Measurements from ENCODE around the gene WDPCP. TPM values are rescaled to one million over a fixed set of nuclear protein-coding genes. Genes with fewer than 3 reads are reported as not detected.
"Not testable (repeated sequence)": the region's sequence is repeated elsewhere in the genome, so short reads cannot be mapped to it uniquely, and the experiment has no call there.

WDPCP gene
- total and polyA plus RNA-seq, 9 donors = 5.5 to 11.7 (median 7.6) TPM

DNA sequence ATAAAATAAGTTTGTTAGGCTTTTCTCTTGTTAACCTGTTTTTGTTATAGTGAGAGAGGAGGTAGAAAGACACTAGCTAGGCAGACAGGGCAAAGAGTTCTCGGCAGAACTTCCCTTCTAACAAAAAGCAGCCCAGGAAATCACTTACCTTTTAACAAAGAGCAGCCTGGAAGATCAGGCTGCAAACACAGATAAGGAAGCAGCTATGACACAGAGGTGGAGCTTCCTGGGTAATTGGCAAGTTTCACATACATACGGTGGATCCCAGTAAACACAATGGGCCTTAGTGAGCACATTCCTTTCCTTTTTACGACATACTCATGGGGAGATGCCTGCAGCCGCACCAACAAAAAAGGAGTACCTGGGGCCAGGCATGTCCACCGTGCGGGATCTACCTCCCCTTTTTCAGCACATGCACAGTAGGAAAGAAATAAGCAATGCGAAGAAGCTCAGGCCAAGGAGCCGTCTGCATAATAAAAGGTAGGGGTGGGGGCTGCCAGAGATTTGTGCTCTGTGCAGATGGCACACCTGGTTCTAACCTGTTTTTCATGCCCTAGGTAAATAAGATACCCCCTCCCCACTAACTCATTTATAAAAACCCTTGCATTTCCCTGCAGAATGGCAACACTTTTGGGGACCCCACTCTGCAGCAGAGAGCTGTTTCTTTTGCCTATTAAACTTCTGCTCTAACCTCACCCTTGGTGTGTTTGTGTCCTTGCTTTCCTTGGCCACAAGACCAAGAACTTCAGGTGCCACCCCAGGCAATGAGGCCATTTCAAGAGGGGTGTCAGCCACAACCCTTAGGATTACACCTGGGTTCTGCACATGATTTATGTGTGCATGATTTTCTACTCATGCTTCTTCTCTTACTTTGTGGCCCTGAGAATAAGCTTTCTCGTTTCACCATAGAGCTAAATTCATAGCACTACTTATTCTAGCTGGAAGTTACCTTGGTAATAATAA, 27.0 kb upstream of the WDPCP start:
- Histone ChIP-seq H3K9me3 (replicated peaks; ENCODE audit: control insufficient read depth, low read depth, low read length) (no peaks in the 10 kb centered on the region), H3K4me3 (ENCODE audit: low read length) (no peak overlapping the region), H3K36me3 (ENCODE audit: control insufficient read depth, insufficient read depth, low read length) (no peaks in the 10 kb centered on the region), H3K27ac (ENCODE audit: low read length) (no peak overlapping the region), H3K27me3 (ENCODE audit: control insufficient read depth, insufficient read depth, low read length) (no peaks in the 10 kb centered on the region), H3K4me1 (ENCODE audit: control insufficient read depth, insufficient read depth, low read length) (no peaks in the 10 kb centered on the region)
- WGBS (ENCODE audit: insufficient coverage) = 36% methylated on average over 5 of the region's 9 CpGs
- no peak for DNase-seq

DNA sequence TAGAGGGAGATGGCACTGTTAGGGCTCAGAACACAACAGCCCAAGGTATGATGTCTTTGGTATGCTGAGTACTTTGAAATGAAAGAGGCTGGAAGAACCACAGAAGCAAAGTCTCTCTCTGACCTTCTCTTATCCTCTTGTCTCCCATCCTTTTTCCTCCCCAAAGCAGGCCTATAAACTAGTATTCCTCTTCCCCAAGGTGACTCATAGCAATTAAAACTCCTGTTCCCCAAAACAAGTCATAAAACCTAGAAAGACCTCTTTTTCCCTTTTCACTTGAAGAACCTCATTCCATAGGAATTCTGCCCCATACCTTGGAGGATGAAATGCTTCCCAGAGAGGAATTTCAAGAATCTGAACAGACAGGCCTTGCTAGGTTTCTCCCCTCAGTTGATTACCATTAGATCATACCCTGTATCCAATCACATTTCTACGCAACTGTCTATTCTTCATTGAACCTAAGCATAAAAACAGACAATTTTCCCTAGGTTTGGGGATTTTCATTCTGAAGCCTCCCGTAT, 26.2 kb upstream of the WDPCP start:
- H3K4me3 ChIP-seq (ENCODE audit: low read length) = no peak overlapping the region
- no peaks in the 10 kb centered on the region for H3K4me1 ChIP-seq (ENCODE audit: control insufficient read depth, insufficient read depth, low read length)
- H3K36me3 ChIP-seq (ENCODE audit: control insufficient read depth, insufficient read depth, low read length) = no peaks in the 10 kb centered on the region
- no peaks in the 10 kb centered on the region for H3K9me3 ChIP-seq (replicated peaks; ENCODE audit: control insufficient read depth, low read depth, low read length)
- no peak for DNase-seq
- H3K27me3 ChIP-seq (ENCODE audit: control insufficient read depth, insufficient read depth, low read length) = no peaks in the 10 kb centered on the region
- no CpG with 5 or more reads among the region's 2 CpGs for WGBS (ENCODE audit: insufficient coverage)
- H3K27ac ChIP-seq (ENCODE audit: low read length) = no peak overlapping the region

DNA sequence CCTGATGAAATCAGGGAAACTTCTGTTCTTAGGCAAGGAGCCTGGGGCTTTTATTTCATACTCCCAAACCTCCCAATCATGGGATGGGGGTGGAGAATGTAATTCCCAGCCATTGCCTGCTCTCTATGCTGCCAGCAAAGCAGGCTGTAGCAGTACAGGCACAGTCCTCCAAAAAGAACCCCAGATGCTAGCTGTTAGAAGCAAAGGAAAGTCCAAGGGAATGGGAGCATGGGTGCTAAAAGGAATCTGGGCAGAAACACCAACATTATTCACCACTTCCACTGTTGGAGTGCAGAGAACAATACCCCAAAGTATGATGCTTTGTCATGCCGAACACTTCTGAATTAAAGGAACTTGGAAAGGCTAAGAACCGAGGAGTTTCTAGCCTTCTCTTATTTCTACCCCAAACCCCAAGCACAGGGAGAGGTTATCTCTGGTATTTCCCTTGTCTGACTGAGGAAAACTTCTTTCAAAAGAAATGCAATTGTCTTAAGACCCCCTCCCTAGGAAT, 25.2 kb upstream of the WDPCP start:
- H3K27me3 ChIP-seq (ENCODE audit: control insufficient read depth, insufficient read depth, low read length) = no peaks in the 10 kb centered on the region
- H3K9me3 ChIP-seq (replicated peaks; ENCODE audit: control insufficient read depth, low read depth, low read length) = no peaks in the 10 kb centered on the region
- H3K36me3 ChIP-seq (ENCODE audit: control insufficient read depth, insufficient read depth, low read length) = no peaks in the 10 kb centered on the region
- DNase-seq = no peak
- H3K4me3 ChIP-seq (ENCODE audit: low read length) = no peak overlapping the region
- no peaks in the 10 kb centered on the region for H3K4me1 ChIP-seq (ENCODE audit: control insufficient read depth, insufficient read depth, low read length)
- no peak overlapping the region for H3K27ac ChIP-seq (ENCODE audit: low read length)
- no CpG with 5 or more reads among the region's 2 CpGs for WGBS (ENCODE audit: insufficient coverage)

DNA sequence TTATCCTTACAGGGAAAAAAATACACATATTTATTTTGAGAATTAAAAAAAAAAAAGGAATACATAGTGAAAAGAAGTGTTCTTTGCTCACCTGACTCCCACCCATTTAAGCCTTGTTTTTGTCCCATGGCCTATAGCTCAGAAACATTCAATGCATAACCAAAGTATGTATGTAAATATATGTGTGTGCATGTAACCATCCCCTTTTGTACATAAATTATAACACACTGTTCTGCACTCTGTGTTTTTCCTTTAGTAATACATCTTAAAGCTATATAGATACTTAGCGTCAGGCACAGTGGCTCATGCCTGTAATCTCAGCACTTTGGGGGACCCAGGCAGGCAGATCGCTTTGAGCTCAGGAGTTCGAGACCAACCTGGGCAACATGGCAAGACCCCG, 22.2 kb upstream of the WDPCP start:
- Histone ChIP-seq H3K9me3 (replicated peaks; ENCODE audit: control insufficient read depth, low read depth, low read length) (no peaks in the 10 kb centered on the region), H3K27ac (ENCODE audit: low read length) (no peak overlapping the region), H3K27me3 (ENCODE audit: control insufficient read depth, insufficient read depth, low read length) (no peaks in the 10 kb centered on the region), H3K36me3 (ENCODE audit: control insufficient read depth, insufficient read depth, low read length) (peaks cover 12% of the 10 kb centered on the region), H3K4me3 (ENCODE audit: low read length) (no peak overlapping the region), H3K4me1 (ENCODE audit: control insufficient read depth, insufficient read depth, low read length) (no peaks in the 10 kb centered on the region)
- WGBS (ENCODE audit: insufficient coverage) = 100% methylated on average over 1 of the region's 4 CpGs
- DNase-seq = no peak

DNA sequence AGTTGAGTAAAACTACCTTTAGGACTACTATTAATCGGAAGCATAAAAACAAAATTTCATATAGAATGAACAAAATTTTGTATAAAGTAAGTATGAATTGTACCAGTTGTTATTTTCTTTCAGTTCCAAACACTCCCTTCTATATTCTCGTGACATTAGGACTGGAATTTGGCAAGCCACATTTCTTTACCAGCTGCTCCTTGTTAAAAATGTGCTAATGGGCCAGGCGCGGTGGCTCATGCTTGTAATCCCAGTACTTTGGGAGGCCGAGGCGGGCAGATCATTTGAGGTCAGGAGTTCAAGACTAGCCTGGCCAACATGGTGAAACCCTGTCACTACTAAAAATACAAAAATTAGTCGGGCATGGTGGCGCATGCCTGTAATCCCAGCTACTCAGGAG, 20.6 kb upstream of the WDPCP start:
- WGBS (ENCODE audit: insufficient coverage) = 100% methylated on average over 2 of the region's 8 CpGs
- peaks cover 23% of the 10 kb centered on the region for H3K36me3 ChIP-seq (ENCODE audit: control insufficient read depth, insufficient read depth, low read length)
- H3K27me3 ChIP-seq (ENCODE audit: control insufficient read depth, insufficient read depth, low read length); H3K9me3 ChIP-seq (replicated peaks; ENCODE audit: control insufficient read depth, low read depth, low read length); H3K4me1 ChIP-seq (ENCODE audit: control insufficient read depth, insufficient read depth, low read length); H3K4me3 ChIP-seq (ENCODE audit: low read length); H3K27ac ChIP-seq (ENCODE audit: low read length): not testable (repeated sequence)
- DNase-seq = peak; percentile 14

DNA sequence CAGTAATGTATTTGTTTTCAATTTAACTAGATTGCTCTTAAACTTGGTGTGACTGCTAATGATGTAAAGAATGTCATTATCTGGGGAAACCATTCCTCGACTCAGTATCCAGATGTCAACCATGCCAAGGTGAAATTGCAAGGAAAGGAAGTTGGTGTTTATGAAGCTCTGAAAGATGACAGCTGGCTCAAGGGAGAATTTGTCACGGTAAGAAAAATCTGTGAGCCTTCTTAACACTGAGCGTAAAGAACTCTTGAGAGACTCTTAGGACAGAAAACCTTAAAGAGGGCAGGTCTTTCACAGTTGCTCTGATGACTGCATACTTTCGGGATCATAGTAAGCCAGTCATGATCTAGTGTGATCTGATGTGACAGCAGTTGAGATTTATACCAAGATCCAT, 16.4 kb upstream of the WDPCP start:
- no peaks in the 10 kb centered on the region for H3K4me1 ChIP-seq (ENCODE audit: control insufficient read depth, insufficient read depth, low read length)
- no peaks in the 10 kb centered on the region for H3K9me3 ChIP-seq (replicated peaks; ENCODE audit: control insufficient read depth, low read depth, low read length)
- WGBS (ENCODE audit: insufficient coverage) = 88% methylated on average over 2 of the region's 4 CpGs
- H3K4me3 ChIP-seq (ENCODE audit: low read length) = no peak overlapping the region
- no peaks in the 10 kb centered on the region for H3K27me3 ChIP-seq (ENCODE audit: control insufficient read depth, insufficient read depth, low read length)
- no peak overlapping the region for H3K27ac ChIP-seq (ENCODE audit: low read length)
- H3K36me3 ChIP-seq (ENCODE audit: control insufficient read depth, insufficient read depth, low read length) = peaks cover 33% of the 10 kb centered on the region
- DNase-seq = no peak

DNA sequence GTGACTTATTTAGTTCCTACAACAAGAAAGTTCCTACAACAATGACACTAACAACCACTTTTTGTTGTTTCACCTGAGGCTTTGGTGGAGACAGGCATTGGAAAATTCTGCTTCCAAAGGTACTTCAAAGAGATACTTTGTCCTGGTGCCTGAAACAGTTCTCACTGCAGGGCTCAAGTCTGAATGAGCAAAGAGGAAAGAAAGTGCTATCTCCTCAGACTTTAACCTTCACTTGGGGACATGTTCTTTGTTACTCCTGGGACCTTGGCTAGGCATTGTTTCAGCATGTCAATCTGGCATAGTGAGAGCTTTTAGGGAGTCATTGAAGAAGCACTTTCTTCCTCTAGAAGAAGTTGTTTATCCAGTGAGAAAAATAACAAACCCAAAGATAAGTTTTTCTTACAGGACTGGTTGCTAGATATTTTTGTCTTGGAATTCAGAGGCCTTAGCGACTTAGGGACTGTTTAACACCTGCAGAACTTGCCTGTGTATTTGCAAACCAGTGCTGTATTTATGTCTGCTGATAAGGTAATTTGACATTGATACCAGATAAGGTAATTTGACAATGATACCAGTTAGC, 12.7 kb upstream of the WDPCP start:
- Histone ChIP-seq H3K4me1 (ENCODE audit: control insufficient read depth, insufficient read depth, low read length) (no peaks in the 10 kb centered on the region), H3K9me3 (replicated peaks; ENCODE audit: control insufficient read depth, low read depth, low read length) (no peaks in the 10 kb centered on the region), H3K27me3 (ENCODE audit: control insufficient read depth, insufficient read depth, low read length) (no peaks in the 10 kb centered on the region), H3K36me3 (ENCODE audit: control insufficient read depth, insufficient read depth, low read length) (peaks cover 34% of the 10 kb centered on the region), H3K4me3 (ENCODE audit: low read length) (no peak overlapping the region), H3K27ac (ENCODE audit: low read length) (no peak overlapping the region)
- WGBS (ENCODE audit: insufficient coverage) = 88% methylated on average over 1 of the region's 1 CpG
- no peak for DNase-seq

DNA sequence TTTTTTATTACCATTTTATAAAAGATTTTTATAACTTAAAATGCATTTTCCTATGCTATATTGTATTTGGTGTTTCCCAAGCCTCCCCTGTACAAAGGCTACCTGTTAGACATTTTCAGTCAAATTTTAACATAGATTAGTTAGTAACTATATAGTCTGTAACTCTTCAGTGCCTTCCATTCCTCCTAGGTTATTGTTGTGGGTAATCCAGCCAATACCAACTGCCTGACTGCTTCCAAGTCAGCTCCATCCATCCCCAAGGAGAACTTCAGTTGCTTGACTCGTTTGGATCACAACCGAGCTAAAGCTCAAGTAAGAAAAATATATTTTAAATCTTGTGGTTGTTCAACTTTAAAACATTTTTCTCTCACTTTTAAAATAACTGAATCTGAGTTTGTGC, 10.7 kb upstream of the WDPCP start:
- Histone ChIP-seq H3K4me3 (ENCODE audit: low read length) (no peak overlapping the region), H3K4me1 (ENCODE audit: control insufficient read depth, insufficient read depth, low read length) (no peaks in the 10 kb centered on the region), H3K9me3 (replicated peaks; ENCODE audit: control insufficient read depth, low read depth, low read length) (no peaks in the 10 kb centered on the region), H3K27me3 (ENCODE audit: control insufficient read depth, insufficient read depth, low read length) (no peaks in the 10 kb centered on the region), H3K27ac (ENCODE audit: low read length) (no peak overlapping the region), H3K36me3 (ENCODE audit: control insufficient read depth, insufficient read depth, low read length) (peaks cover 21% of the 10 kb centered on the region)
- DNase-seq = no peak
- no CpG with 5 or more reads among the region's 2 CpGs for WGBS (ENCODE audit: insufficient coverage)

DNA sequence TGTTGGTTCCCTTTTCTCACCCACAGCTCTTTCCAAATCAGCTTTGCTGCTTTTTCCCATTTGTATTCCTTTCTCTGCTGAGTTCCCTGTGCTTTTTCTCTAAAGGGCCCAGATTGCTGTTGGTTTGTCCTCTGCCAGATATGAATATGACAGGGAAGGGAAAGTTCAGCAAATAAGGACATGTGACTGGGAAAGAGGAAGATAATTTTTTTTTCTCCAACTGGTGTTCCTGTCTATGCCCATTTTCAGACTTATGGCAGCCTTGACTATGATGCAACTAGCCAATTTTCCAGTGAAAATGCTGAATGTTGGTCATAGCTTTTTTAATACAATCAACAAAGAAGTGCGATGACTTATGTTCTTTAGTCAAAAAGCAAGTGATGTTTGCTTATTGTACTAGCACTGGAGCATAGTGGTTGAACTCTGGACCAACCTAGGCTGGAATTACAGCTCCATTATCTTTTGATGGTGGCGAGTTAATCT, 8.2 kb upstream of the WDPCP start:
- no CpG with 5 or more reads among the region's 2 CpGs for WGBS (ENCODE audit: insufficient coverage)
- Histone ChIP-seq H3K4me1 (ENCODE audit: control insufficient read depth, insufficient read depth, low read length) (no peaks in the 10 kb centered on the region), H3K27ac (ENCODE audit: low read length) (no peak overlapping the region), H3K36me3 (ENCODE audit: control insufficient read depth, insufficient read depth, low read length) (peaks cover 22% of the 10 kb centered on the region), H3K4me3 (ENCODE audit: low read length) (no peak overlapping the region), H3K9me3 (replicated peaks; ENCODE audit: control insufficient read depth, low read depth, low read length) (no peaks in the 10 kb centered on the region), H3K27me3 (ENCODE audit: control insufficient read depth, insufficient read depth, low read length) (no peaks in the 10 kb centered on the region)
- DNase-seq = peak; percentile 47

DNA sequence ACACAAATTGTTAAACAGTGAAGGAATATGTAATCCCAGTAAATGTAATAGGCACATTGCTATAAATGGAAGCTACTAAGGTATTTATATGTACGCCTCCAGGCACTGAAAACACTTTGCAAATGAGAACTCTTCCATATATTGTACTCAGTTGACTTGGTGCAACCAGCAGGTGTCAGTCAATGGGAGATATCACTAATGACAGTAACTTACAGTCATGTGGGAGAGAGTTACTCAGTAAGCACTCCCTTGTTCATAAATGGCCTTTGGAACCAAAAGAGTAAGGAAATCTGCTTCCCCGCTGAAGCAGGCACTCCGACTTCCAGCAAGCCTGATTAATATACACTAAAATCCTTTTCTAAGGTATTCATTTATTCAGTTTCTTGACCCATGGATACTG, 6.4 kb upstream of the WDPCP start:
- no peaks in the 10 kb centered on the region for H3K9me3 ChIP-seq (replicated peaks; ENCODE audit: control insufficient read depth, low read depth, low read length)
- no CpG with 5 or more reads among the region's 3 CpGs for WGBS (ENCODE audit: insufficient coverage)
- no peak for DNase-seq
- H3K36me3 ChIP-seq (ENCODE audit: control insufficient read depth, insufficient read depth, low read length) = peaks cover 16% of the 10 kb centered on the region
- H3K4me3 ChIP-seq (ENCODE audit: low read length) = no peak overlapping the region
- no peaks in the 10 kb centered on the region for H3K27me3 ChIP-seq (ENCODE audit: control insufficient read depth, insufficient read depth, low read length)
- no peak overlapping the region for H3K27ac ChIP-seq (ENCODE audit: low read length)
- H3K4me1 ChIP-seq (ENCODE audit: control insufficient read depth, insufficient read depth, low read length) = peaks cover 2% of the 10 kb centered on the region
